Calu3 (cell line): Measurements from ENCODE around the gene ZBTB16. TPM values are rescaled to one million over a fixed set of nuclear protein-coding genes. Genes with fewer than 3 reads are reported as not detected.

ENCODE experiments used
- BruUV-seq: library from RNA; stranded (reverse); fragments of 400-500 nt; replicated peaks from 2 replicates; lab custom pipeline; 2021; lab: Mats Ljungman, UMichigan
- CTCF ChIA-PET: fragments of 300-600 bp; sonication (Branson Sonifier 250); formaldehyde crosslinking; loops from one replicate; lab custom pipeline; 2022; ENCODE audit warnings: antibody characterized with exemption; lab: Charles Lee
- DNase-seq: peaks from one replicate; pipeline ENCODE4 v3.0.0; 2022
- H3K27ac Mint-ChIP-seq: one replicate; pipeline ENCODE4 v1.8.0; 2022; ENCODE audit warnings: mixed read lengths; ENCODE audit not compliant: unreplicated experiment
- H3K27me3 Mint-ChIP-seq: one replicate; pipeline ENCODE4 v1.8.0; 2022; ENCODE audit warnings: mixed read lengths; ENCODE audit not compliant: unreplicated experiment
- H3K36me3 Mint-ChIP-seq: one replicate; pipeline ENCODE4 v1.8.0; 2022; ENCODE audit warnings: mild to moderate bottlenecking, moderate library complexity, mixed read lengths; ENCODE audit not compliant: insufficient read depth, unreplicated experiment
- H3K4me1 Mint-ChIP-seq: one replicate; pipeline ENCODE4 v1.8.0; 2022; ENCODE audit warnings: mild to moderate bottlenecking, low read depth, mixed read lengths; ENCODE audit not compliant: unreplicated experiment
- H3K4me3 Mint-ChIP-seq: one replicate; pipeline ENCODE4 v1.8.0; 2022; ENCODE audit warnings: mild to moderate bottlenecking, low read depth, moderate library complexity, mixed read lengths; ENCODE audit not compliant: unreplicated experiment
- H3K9me3 Mint-ChIP-seq: one replicate; pipeline ENCODE4 v1.8.0; 2022; ENCODE audit warnings: low read depth, mixed read lengths; ENCODE audit not compliant: unreplicated experiment
- CTCF ChIP-seq: fragments of 200-600 bp; IDR thresholded peaks from one replicate; pipeline ENCODE4 v1.8.0; 2022; ENCODE audit warnings: antibody characterized with exemption; ENCODE audit not compliant: unreplicated experiment
- intact Hi-C: fragments of 100-400 bp; cut with micrococcal nuclease; formaldehyde crosslinking; loops from one replicate; pipeline ENCODE4 v1.10.0; 2022; ENCODE audit not compliant: unreplicated experiment
- total RNA-seq: library from RNA; stranded (reverse); gene quantifications from 2 replicates; pipeline ENCODE4 v1.2.3, GENCODE V29; 2022

The ZBTB16 gene
- total RNA-seq, 1 experiment from 2014 or later: not detected

DNA sequence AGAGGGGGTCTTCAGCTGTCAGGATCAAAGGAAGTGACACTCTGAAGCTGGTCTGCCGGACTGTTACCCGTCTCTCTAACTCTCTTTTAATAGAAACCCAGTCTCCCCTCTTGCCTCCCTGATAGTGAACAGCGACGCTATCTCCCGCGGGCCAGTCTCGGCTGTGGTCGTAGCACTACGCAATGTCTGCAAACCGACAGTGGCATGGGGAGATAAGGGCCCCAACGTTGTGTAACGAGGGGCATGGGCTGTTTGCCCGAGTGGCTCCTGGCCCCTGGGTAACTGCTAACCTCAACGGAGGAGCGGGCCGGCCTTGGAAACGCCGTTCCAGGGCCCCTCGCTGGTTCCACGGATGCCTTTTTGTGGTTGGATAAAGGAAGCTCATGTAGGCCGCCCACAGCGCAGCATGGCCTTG, 23.3 kb downstream of the ZBTB16 start:
- CTCF ChIA-PET: no interaction called here
- peaks cover 100% of the 10 kb centered on the region for H3K27me3 Mint-ChIP-seq

DNA sequence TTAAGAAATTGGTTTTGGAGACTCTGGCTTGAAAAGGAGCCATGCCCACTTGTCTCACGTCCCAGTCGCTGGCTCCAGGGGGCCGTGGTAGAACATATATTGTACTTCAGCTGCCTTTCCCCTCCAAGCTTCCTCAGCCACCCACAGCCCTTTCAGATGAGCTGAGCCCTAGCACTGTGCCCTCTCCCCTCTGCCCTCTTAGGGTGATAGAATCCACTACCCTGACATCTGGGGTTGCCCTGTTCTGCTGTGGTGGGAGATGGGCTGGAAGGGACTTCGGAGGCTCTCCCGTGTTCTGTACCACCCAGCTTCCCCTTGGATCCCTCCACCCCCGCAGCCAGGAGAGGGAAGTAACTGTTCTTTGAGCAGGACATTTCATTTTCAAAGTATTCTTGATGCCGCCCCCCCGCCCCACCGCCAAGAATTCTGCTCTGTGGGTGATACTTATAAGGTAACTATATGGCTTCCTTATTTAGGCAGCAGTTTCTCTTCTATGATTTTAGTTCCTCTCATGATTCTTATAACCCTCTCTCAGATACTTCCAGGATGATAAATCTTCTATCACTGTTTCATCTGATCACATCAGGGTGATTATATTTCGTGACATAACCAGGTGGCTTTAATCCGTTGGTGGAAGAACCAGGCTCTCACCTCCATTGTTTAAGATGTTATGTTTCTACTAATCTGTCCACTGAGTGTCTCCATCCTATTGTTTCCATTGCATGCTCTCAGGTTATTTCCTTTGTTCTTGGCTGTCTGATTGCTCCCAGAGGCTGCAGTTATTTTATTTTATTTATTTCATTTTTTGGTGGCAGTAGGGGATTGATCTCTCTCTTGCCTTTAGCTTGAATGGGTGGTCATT, 24.1 kb downstream of the ZBTB16 start:
- Mint-ChIP-seq H3K4me3 (no peak overlapping the region), H3K9me3 (no peaks in the 10 kb centered on the region), H3K27me3 (peaks cover 100% of the 10 kb centered on the region), H3K36me3 (no peaks in the 10 kb centered on the region), H3K27ac (no peak overlapping the region), H3K4me1 (no peaks in the 10 kb centered on the region)
- no peak for TF ChIP-seq CTCF
- intact Hi-C loops: no loop called here
- BruUV-seq: no TSS peak
- CTCF ChIA-PET: no interaction called here
- DNase-seq: no peak

More for the DNA sequence above, 23.3 kb downstream of the ZBTB16 start:
- no peak overlapping the region for H3K4me3 Mint-ChIP-seq
- intact Hi-C loops: no loop called here
- H3K9me3 Mint-ChIP-seq: no peaks in the 10 kb centered on the region
- TF ChIP-seq CTCF: no peak
- no peaks in the 10 kb centered on the region for H3K36me3 Mint-ChIP-seq
- DNase-seq: no peak
- no TSS peak for BruUV-seq
- no peak overlapping the region for H3K27ac Mint-ChIP-seq
- H3K4me1 Mint-ChIP-seq: no peaks in the 10 kb centered on the region

DNA sequence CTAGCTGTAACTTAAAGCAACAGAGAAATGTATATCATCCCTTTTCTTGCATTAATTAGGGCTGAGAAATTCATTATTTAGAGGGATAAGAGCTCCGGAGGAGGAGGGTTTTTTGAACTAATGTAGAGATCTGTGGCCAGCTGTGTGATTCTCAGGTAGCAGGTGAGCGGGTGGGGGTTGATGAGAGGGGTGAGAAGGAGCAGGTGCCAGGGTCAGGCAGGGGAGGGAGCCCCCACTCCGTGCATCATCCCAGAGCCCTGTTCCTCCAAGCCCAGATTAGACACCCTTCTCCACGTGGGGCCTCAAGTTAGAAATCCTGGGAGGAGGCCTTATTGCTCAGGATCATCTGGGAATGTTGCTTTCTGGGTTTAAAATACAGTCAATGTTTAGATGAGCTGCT, 24.9 kb downstream of the ZBTB16 start:
- Mint-ChIP-seq H3K27me3 (peaks cover 99% of the 10 kb centered on the region), H3K36me3 (no peaks in the 10 kb centered on the region), H3K4me3 (no peak overlapping the region), H3K4me1 (no peaks in the 10 kb centered on the region), H3K9me3 (no peaks in the 10 kb centered on the region), H3K27ac (no peak overlapping the region)
- BruUV-seq: no TSS peak
- intact Hi-C loops: no loop called here
- DNase-seq: no peak
- CTCF ChIA-PET: no interaction called here
- TF ChIP-seq CTCF: no peak

GRCh38 chr11:114085965-114086793, 26.7 kb downstream of the ZBTB16 start:
- intact Hi-C loops: no loop called here
- Mint-ChIP-seq H3K27me3 (peaks cover 84% of the 10 kb centered on the region), H3K4me3 (no peak overlapping the region), H3K9me3 (no peaks in the 10 kb centered on the region), H3K36me3 (no peaks in the 10 kb centered on the region), H3K4me1 (no peaks in the 10 kb centered on the region), H3K27ac (no peak overlapping the region)
- CTCF ChIA-PET: no interaction called here
- no peak for TF ChIP-seq CTCF
- BruUV-seq: no TSS peak
- no peak for DNase-seq
